Cerebellar cortex (tissue), 1 donor: ENCODE measurements around the gene PLXNB1.
A peak's percentile ranks its signal among the peaks of the same experiment; 100 is the strongest.
"Not testable (repeated sequence)": the region's sequence is repeated elsewhere in the genome, so short reads cannot be mapped to it uniquely, and the experiment has no call there.

Source experiments
- DNase-seq: peaks from one replicate; pipeline ENCODE4 v3.0.0-alpha.2; 2015; ENCODE audit warnings: low spot score

PLXNB1 gene

DNA sequence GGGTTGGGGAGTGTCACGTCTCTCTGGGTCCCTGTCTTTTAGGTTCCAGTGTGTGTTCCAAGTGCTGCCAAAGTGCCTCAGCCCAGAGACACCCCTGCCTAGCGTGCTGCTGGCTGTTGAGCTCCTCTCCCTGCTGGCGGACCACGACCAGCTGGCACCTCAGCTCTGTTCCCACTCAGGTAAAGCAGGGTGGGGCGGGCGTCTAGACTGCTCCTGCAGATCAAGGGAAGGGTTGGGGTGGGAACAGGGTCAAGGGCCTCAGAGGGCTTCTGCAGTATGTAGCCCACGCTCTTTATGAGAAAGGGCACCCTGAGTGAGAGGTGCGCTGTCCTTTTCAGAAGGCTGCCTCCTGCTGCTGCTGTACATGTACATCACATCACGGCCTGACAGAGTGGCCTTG is 33.8 kb upstream of the PLXNB1 start:
- no peak for DNase-seq

DNA sequence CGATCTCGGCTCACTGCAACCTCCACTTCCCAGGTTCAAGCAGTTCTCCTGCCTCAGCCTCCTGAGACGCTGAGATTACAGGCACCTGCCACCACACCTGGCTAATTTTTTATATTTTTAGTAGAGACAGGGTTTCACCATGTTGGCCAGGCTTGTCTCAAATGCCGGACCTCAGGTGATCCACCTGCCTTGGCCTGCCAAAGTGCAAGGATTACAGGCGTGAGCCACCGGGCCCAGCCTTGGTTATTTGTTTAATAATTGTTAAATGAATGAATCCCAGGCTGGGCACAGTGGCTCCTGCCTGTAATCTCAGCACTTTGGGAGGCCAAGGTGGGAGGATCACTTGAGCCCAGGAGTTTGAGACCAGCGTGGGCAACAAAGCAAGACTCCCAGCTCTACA is 31.9 kb upstream of the PLXNB1 start:
- DNase-seq = not testable (repeated sequence)

DNA sequence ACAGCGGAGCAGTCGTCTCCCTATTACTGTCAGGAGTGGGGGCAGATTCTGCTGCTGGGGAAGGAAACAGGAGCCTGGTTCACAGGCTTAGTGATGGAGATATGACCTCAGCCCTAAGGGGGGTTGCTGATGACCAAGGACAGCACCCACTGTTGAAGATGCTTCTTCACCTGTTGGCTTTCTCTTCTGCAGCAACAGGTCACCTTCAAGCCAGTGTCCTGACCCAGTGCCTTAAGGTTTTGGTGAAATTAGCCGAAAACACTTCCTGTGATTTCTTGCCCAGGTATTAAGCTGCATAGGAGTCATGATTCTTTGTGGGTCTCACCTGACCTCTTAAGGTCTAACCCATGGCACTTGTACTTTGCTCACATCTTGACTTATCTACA is 30.6 kb upstream of the PLXNB1 start:
- no peak for DNase-seq

DNA sequence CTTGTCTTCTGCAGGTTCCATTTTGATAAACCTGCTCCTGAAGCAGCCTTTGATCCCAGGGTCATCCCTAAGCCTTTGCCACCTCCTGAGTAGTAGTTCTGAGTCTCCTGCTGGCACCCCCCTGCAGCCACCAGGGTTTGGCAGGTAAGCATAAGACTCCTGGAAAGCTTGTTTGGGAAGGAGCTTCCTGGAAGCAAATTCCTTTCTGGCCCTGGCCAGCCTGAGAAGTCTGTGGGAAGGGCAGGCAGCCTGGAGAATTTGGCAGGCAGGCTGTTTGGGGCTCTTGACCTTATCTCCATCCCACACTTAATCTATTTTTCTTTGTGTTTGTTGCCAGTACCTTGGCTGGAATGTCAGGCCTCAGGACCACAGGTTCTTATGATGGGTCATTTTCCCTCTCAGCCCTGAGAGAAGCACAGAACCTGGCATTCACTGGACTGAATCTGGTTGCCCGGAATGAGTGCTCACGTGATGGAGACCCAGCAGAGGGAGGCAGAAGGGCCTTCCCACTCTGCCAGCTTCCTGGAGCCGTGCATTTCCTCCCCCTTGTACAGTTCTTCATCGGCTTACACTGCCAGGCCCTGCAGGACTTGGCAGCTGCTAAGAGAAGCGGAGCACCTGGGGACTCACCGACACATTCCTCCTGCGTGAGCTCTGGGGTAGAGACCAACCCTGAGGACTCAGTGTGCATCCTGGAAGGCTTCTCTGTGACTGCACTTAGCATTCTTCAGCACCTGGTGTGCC is 30.1 kb upstream of the PLXNB1 start:
- peak; percentile 92 for DNase-seq

DNA sequence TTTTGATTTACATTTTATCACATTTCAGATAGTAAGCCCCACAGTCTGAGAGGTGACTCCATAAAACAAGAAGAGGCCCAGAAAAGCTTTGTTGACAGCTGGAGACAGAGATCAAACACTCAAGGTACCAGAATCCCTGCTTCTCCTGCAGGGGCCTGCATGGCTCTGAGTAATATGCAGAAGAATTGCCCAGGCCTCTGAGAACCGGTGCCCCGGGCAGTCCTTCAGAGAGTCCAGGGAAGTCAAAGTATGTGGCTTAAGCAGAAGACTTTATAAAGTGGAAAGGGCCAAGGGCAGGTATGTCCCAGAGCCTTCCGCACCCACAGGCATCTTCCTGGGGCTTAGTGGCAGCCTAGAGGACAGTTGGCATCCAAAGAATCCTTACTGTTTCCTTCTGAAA is 29.4 kb upstream of the PLXNB1 start:
- no peak for DNase-seq

DNA sequence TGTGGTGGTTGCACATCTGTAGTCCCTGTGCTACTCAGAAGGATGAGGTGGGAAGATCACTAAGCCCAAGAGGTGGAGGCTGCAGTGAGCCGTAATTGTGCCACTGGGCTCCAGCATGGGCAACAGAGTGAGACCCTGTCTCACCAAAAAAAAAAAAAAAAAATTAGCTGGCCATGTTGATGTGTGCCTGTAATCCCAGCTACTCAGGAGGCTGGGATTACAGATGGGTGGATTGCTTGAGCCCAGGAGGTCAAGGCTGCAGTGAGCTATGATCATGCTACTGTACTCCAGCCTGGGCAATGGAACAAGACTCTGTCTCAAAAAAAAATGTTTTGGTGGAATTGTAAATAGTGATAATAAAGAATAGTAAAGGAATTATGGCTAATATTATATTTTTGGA is 26.6 kb upstream of the PLXNB1 start:
- peak; percentile 39 for DNase-seq

DNA sequence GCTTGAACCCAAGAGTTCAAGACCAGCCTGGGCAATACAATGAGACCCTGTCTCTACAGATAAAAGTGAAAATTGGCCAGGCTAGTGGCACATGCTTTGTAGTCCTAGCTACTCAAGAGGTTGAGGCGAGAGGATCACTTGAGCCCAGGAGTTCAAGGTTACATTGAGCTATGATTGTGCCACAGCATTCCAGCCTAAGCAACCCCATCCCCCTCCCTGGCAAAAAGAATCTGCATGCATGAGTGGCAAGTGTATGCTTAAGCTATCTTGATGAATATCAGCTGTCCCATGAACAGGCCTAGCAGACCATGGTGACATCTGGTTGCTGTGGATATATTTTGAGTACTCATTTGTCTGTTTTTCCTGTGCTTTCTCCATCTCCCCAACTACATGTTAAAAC is 21.4 kb upstream of the PLXNB1 start:
- DNase-seq = no peak

DNA sequence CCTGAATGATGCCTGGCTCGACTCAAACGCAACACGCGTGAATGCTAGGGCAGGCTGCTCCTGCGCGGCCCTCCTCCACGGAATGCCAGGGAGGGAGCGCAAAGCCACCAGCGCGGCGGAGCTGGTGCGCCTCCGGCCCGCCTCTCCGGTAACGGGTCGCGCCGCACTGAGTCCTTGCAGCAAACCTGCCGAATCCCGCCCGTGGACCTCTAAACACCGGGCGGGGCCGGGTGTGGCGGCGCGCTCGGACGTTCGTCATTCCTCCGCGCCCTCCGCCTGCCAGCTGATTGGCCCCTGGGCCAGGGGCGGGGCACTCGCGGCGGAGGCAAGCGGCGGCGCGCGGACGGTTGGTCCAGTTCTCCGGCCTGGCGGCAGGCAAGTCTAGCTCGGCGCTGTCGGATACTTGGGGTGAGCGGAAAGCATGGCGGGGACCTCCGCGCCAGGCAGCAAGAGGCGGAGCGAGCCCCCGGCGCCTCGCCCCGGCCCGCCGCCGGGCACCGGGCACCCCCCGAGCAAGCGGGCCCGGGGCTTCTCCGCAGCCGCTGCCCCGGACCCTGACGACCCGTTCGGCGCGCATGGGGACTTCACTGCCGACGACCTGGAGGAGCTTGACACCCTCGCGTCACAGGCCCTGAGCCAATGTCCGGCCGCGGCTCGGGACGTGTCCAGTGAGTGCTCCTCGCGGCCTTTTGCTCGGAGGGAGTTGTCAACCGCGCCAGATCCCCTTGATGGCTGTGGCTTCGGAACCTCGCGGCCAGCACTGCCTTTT is 16.7 kb upstream of the PLXNB1 start, which contains the start of gene ATRIP:
ATRIP (plus strand) TSS at position 313 of the 769 bp plus-strand sequence; CDS start at position 422, 109 bp downstream.
- DNase-seq = peak; percentile 91

DNA sequence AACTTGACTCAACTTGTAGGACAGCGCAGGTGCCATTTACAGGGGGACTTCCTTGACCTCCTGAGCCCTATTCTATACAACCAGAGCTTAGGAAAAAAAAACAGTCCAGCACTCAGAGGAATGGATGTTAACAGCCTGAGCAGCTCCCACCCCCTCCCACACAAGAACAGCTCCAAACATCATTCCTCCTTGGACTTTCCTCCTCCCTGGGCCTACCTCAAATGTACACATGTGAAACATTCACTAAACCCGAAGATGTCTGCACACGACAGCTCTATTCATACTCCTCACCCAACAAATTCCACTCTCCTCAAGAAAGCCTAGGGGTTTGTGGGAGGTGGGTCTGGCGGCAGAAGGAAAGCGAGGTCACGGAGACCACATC is 16.1 kb upstream of the PLXNB1 start:
- peak; percentile 49 for DNase-seq

DNA sequence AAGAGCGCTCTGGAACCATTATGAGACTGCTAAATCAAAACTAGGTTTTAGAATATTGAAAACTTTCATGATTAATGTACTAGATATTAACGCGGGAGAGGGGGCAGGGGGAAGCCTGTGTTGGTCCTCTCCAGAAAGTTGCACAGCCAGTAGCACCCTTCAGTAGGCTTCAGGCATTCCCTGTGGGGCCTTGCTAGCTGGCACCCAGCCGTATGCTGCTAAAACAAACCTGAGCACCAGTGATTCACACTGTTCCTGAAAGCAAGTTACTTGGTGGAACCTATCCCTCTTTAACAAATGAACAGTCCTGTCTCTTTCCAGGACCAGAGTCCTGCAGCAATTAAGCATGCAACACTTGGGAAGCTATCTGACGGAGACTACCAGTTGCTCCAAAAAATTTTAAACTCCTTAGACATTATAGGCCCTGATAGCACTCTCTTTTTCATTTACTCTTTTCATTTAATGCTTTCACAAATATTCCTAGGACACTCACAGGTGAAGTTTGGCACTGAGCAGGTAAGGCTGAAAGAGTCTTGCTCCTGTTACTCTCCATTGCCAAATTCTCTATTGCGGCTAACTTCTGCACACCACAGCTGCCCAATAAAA is 15.5 kb upstream of the PLXNB1 start:
- peak; percentile 36 for DNase-seq

DNA sequence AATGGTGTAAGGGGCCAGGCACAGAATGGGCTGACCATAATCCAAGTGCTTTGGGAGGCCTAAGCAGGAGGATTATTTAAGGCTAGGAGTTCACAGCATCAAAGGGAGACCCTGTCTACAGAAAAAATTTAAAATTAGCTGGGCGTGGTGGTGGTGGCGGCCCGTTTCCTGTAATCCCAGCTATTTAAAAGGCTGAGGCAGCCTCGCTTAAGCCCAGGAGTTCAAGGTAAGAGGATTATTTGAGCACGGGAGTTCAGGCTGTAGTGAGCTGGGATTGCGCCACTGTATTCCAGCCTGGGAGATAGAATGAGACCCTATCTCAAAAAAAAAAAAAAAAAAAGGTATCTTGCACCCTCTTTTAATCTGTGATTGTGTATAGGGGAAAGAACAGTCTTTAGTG is 12.1 kb upstream of the PLXNB1 start:
- DNase-seq = no peak

DNA sequence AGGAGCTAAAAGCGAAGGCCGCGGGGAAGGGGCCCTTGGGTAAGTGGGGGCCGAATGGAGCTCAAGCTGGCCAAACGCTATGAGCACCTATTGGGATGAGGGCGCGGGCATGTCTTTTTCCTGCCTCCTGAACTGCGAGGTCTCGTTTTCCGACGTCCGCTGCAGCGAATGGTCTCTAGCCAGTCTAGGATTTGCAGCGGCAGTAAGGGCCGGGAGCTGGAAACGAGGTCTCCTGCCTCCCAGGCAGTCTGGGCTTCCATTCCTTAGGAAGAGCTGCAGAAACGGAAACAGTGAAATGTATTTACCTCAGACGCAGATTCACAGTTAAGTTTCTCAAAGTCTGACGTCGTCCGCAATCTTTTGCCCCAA is 10.7 kb upstream of the PLXNB1 start:
- no peak for DNase-seq

DNA sequence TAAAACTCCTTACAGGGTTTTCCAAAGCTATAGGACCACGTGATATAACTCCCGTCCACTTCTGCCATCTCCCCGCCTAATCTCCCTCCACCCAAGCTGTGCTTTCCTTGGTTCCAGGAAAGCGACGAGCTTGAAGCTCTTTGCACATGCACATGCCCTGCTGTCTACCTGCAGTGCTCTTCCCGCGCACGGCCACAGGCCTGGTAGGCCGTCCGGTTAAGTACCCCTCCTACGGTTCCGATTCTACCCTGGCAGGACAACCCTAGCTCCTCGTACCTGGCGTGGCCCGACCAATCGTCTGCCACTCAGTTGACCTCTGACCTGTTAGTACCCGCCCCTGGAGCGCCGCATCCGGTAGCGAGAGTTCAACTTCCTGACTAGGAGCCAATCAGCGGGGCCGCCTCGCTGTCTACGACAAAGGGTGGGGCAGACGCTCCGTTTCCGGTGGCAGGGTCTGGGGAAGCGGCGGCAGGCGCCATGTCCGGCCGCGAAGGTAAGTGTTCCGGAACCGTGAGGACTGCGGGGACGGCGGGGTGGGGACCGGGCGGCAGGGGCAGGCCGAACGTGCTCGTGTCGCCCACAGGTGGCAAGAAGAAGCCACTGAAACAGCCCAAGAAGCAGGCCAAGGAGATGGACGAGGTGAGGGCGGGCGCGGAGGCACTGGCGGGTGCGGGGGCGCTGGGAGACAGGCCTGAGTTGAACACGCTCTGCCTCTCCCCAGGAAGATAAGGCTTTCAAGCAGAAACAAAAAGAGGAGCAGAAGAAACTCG is 10.1 kb upstream of the PLXNB1 start, which contains the start of the genes CCDC51 and TMA7:
CCDC51 (minus strand) TSS at position 300 of the 770 bp plus-strand sequence. CDS start 4,991 bp downstream, outside the sequence.
TMA7 (plus strand) TSS at position 438 of the 770 bp plus-strand sequence; CDS start at position 478, 40 bp downstream.
- peak; percentile 99 for DNase-seq

DNA sequence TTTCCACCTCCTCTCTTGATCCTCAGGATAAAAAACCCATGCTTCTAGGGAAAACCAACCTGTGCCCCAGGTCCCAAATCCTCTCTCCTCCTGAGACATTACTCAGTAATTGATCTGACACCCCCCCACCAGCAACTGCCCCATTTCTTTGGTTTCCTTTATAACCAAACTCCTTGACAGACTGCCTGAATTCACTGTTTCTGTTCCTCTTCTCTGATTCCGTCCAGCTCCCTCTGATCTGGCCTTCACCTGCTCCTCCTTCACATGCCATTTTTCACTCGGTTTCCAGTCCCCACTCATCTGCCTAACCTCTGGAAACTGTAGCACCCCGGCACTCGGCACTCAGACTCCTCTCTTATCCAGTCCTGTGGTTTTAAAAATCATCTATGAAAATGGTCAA is 7.9 kb upstream of the PLXNB1 start:
- no peak for DNase-seq

DNA sequence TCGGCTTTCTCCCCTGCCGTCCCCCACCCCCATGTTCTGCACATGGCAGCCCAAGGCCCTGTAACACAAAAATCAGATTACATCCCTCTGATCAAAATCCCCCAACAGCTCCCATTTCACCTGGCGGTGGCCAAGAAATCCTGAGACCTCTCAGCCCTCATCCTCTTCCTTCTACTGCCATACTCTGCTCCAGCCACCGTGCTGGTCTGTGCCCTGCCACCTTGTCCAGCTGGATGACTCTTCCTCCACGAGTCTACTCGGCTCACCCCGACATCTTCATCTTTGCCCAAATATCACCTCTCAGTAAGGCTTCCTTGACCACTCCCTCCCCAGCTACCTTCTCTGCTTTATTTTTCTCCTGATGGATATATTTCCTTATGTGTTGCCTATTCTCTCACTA is 7.0 kb upstream of the PLXNB1 start:
- no peak for DNase-seq

DNA sequence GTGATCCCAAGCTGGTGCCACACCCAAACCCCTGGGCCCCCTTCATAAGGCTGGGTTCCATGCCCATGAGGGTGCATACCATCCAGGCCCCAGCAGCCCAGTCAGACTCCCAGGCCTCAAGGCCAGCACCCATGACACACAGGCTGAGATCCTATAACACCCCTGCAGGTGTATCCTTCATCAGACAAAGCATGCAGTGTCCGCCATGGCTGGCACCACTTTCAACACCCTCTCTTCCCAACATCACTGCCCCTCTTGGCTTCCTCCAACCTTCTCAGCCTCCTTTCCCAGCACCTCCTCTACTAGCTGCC is 6.5 kb upstream of the PLXNB1 start:
- DNase-seq = no peak

DNA sequence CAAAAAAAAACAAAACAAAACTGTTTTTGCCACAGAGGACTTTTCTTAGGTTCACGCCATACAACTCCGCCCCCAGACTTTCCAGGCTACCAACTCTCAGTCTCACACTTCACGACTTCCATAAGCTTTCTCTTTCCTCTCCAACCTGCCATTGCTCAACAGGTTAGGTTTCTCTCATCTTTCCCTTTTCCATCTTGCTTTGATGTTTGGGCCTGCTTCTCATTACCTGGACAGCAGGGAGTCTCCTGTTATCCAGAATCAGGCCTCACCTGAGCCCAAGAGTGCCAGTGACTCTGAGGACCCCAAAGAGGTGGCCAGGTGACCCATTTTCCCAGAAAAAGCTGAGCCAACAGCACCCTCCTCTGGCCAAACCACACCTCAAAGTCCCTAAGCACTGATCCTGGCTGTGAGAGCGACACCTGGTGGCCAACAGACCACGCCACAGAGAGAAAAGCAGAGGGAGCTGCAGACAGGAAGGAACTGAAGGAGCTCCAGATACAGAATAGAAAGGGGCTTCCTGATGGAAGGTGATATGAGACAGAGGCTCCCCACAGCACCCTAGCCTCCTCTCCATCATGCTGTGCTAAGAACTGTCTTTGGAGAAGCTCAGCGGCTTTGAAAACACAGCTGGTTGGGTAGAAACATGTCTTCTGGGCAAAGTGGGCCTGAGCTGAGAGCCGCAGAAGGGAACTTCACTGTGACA is 6.0 kb upstream of the PLXNB1 start:
- peak; percentile 93 for DNase-seq

DNA sequence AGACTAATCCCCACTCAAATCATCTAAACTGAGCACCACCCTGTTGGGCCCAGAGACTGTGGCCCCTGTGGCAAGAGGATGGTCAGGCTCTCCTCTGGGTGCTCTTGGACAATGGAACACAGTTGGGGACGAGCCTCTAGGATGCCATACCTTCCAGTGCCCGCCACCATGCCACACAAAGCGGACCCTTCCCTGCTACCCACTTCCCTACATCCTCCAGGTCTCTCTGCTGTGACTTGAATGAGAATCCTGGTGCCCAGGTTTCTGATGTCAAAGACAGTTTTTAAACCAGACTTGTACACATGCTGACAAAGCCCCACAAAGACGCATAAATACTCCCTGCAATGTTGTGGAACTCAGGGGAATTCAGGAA is 5.3 kb upstream of the PLXNB1 start:
- DNase-seq = no peak

DNA sequence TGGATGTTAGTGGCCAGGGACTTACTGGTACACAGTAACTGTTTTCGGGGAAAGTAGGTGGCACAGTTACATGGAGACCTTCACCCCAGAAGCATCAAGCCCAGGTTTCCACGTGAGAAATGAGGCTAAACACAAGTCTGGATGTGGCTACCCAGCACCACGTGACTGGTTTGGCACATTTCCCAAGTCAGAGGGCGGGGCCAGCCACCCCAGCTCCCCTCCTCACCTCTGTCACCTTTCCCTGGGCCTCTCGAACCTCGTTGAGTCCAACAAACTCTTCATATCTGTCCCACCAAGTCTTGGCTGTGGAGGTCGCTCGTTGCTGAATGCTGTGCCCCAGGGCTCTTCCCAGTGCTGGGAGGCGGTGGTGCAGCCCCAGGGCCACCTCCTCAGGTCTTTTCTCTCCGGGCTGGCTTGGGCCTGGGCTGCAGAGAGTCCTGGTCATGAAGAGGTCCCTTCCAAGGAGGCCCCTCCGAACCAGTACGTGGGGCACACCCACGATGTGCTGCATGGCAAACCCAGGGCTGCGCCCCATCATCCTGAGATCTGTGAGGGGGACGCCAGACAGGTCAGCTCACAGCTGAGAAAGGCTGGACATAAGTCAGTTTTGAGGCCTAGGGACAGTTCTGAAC is 4.8 kb upstream of the PLXNB1 start:
- no peak for DNase-seq

DNA sequence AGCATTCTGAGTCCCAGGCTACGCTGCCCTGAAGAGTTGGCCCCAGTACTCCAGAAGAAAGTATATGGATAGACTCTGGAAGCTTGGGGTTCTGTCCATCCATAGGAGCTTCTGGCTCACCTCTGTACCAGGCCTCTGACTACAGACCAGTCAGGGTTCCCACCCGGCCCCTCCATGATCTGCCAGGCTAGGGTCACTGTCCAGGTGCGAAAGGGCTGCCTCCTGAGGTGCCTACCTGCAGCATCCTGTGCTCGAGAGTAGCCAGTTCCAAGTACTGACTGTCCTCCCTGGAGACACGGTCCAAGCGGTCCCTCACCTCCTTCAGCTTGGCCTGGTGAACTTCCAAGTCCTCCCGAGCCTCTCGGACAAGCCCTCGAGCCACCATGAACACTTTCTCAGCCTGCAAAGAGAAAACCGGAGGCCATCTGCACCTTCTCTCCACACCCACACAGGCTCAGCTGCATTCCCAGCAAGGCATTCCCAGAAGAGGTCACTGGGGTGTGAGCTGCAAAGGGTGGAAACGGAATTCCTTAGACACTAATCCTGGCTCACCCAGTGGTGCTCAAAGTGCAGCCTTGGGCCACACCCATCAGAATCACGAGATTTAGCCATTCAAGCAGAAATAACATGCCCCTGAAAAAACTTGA is 3.7 kb upstream of the PLXNB1 start:
- no peak for DNase-seq
